ENCODE measurements around the gene GATA6.
"Not testable (repeated sequence)": the region's sequence is repeated elsewhere in the genome, so short reads cannot be mapped to it uniquely, and the experiment has no call there.

GATA6 gene

GRCh38 chr18:22207021-22207758, 37.8 kb downstream of the GATA6 start:
- no peaks in the 10 kb centered on the region for H3K4me1 ChIP-seq (ENCODE audit: control insufficient read depth, insufficient read depth, low read length)
- H3K36me3 ChIP-seq (ENCODE audit: control insufficient read depth, insufficient read depth, low read length): no peaks in the 10 kb centered on the region
- no peaks in the 10 kb centered on the region for H3K9me3 ChIP-seq (ENCODE audit: control insufficient read depth, insufficient read depth, low read length)
- no peak overlapping the region for H3K4me3 ChIP-seq (ENCODE audit: low read depth, low read length)
- no peak overlapping the region for H3K9ac ChIP-seq (ENCODE audit: low read depth, low read length)
- H3K27ac ChIP-seq (ENCODE audit: low read depth, low read length): no peak overlapping the region
- H3K27me3 ChIP-seq (ENCODE audit: control insufficient read depth, insufficient read depth, low read length): peaks cover 12% of the 10 kb centered on the region

GRCh38 chr18:22210311-22210754, 40.9 kb downstream of the GATA6 start:
- Histone ChIP-seq H3K9ac (ENCODE audit: low read depth, low read length) (no peak overlapping the region), H3K4me1 (ENCODE audit: control insufficient read depth, insufficient read depth, low read length) (no peaks in the 10 kb centered on the region), H3K27ac (ENCODE audit: low read depth, low read length) (no peak overlapping the region), H3K27me3 (ENCODE audit: control insufficient read depth, insufficient read depth, low read length) (peaks cover 20% of the 10 kb centered on the region), H3K4me3 (ENCODE audit: low read depth, low read length) (no peak overlapping the region), H3K36me3 (ENCODE audit: control insufficient read depth, insufficient read depth, low read length) (no peaks in the 10 kb centered on the region), H3K9me3 (ENCODE audit: control insufficient read depth, insufficient read depth, low read length) (no peaks in the 10 kb centered on the region)

- Histone ChIP-seq H3K9me3 (ENCODE audit: control insufficient read depth, insufficient read depth, low read length) (no peaks in the 10 kb centered on the region), H3K4me1 (ENCODE audit: control insufficient read depth, insufficient read depth, low read length) (no peaks in the 10 kb centered on the region), H3K9ac (ENCODE audit: low read depth, low read length) (no peak overlapping the region), H3K27me3 (ENCODE audit: control insufficient read depth, insufficient read depth, low read length) (peaks cover 25% of the 10 kb centered on the region), H3K27ac (ENCODE audit: low read depth, low read length) (no peak overlapping the region), H3K4me3 (ENCODE audit: low read depth, low read length) (no peak overlapping the region), H3K36me3 (ENCODE audit: control insufficient read depth, insufficient read depth, low read length) (no peaks in the 10 kb centered on the region)
Measured at GRCh38 chr18:22211657-22212056, 42.3 kb downstream of the GATA6 start.

GRCh38 chr18:22213333-22213973, 44.1 kb downstream of the GATA6 start:
- Histone ChIP-seq H3K36me3 (ENCODE audit: control insufficient read depth, insufficient read depth, low read length) (no peaks in the 10 kb centered on the region), H3K27ac (ENCODE audit: low read depth, low read length) (no peak overlapping the region)

GRCh38 chr18:22214731-22215528, 45.5 kb downstream of the GATA6 start:
- no peaks in the 10 kb centered on the region for H3K36me3 ChIP-seq (ENCODE audit: control insufficient read depth, insufficient read depth, low read length)
- peaks cover 58% of the 10 kb centered on the region for H3K27me3 ChIP-seq (ENCODE audit: control insufficient read depth, insufficient read depth, low read length)
- no peak overlapping the region for H3K27ac ChIP-seq (ENCODE audit: low read depth, low read length)
- H3K9ac ChIP-seq (ENCODE audit: low read depth, low read length): no peak overlapping the region
- H3K9me3 ChIP-seq (ENCODE audit: control insufficient read depth, insufficient read depth, low read length): no peaks in the 10 kb centered on the region
- H3K4me1 ChIP-seq (ENCODE audit: control insufficient read depth, insufficient read depth, low read length): no peaks in the 10 kb centered on the region; the same call in 1 of the 2 replicates
- no peak overlapping the region for H3K4me3 ChIP-seq (ENCODE audit: low read depth, low read length)

More at GRCh38 chr18:22213333-22213973, 44.1 kb downstream of the GATA6 start:
- Histone ChIP-seq H3K4me3 (ENCODE audit: low read depth, low read length) (no peak overlapping the region), H3K9me3 (ENCODE audit: control insufficient read depth, insufficient read depth, low read length) (no peaks in the 10 kb centered on the region), H3K27me3 (ENCODE audit: control insufficient read depth, insufficient read depth, low read length) (peaks cover 43% of the 10 kb centered on the region), H3K4me1 (ENCODE audit: control insufficient read depth, insufficient read depth, low read length) (no peaks in the 10 kb centered on the region), H3K9ac (ENCODE audit: low read depth, low read length) (no peak overlapping the region)

- peaks cover 76% of the 10 kb centered on the region for H3K27me3 ChIP-seq (ENCODE audit: control insufficient read depth, insufficient read depth, low read length)
- H3K4me1 ChIP-seq (ENCODE audit: control insufficient read depth, insufficient read depth, low read length): no peaks in the 10 kb centered on the region; the same call in 1 of the 2 replicates
- H3K36me3 ChIP-seq (ENCODE audit: control insufficient read depth, insufficient read depth, low read length): no peaks in the 10 kb centered on the region
- no peak overlapping the region for H3K4me3 ChIP-seq (ENCODE audit: low read depth, low read length)
- no peak overlapping the region for H3K27ac ChIP-seq (ENCODE audit: low read depth, low read length)
- no peaks in the 10 kb centered on the region for H3K9me3 ChIP-seq (ENCODE audit: control insufficient read depth, insufficient read depth, low read length)
- H3K9ac ChIP-seq (ENCODE audit: low read depth, low read length): no peak overlapping the region
Measured at GRCh38 chr18:22218835-22219234, 49.4 kb downstream of the GATA6 start.

GRCh38 chr18:22219568-22220355, 50.4 kb downstream of the GATA6 start:
- H3K9ac ChIP-seq (ENCODE audit: low read depth, low read length): no peak overlapping the region
- no peaks in the 10 kb centered on the region; the same call in 1 of the 2 replicates for H3K4me1 ChIP-seq (ENCODE audit: control insufficient read depth, insufficient read depth, low read length)
- H3K9me3 ChIP-seq (ENCODE audit: control insufficient read depth, insufficient read depth, low read length): no peaks in the 10 kb centered on the region
- no peak overlapping the region for H3K27ac ChIP-seq (ENCODE audit: low read depth, low read length)
- no peaks in the 10 kb centered on the region for H3K36me3 ChIP-seq (ENCODE audit: control insufficient read depth, insufficient read depth, low read length)
- peaks cover 69% of the 10 kb centered on the region for H3K27me3 ChIP-seq (ENCODE audit: control insufficient read depth, insufficient read depth, low read length)
- H3K4me3 ChIP-seq (ENCODE audit: low read depth, low read length): no peak overlapping the region

GRCh38 chr18:22220585-22220984, 51.2 kb downstream of the GATA6 start:
- H3K27ac ChIP-seq (ENCODE audit: low read depth, low read length); H3K9ac ChIP-seq (ENCODE audit: low read depth, low read length); H3K4me3 ChIP-seq (ENCODE audit: low read depth, low read length); H3K36me3 ChIP-seq (ENCODE audit: control insufficient read depth, insufficient read depth, low read length); H3K4me1 ChIP-seq (ENCODE audit: control insufficient read depth, insufficient read depth, low read length); H3K9me3 ChIP-seq (ENCODE audit: control insufficient read depth, insufficient read depth, low read length): not testable (repeated sequence)
- H3K27me3 ChIP-seq (ENCODE audit: control insufficient read depth, insufficient read depth, low read length): peaks cover 62% of the 10 kb centered on the region

GRCh38 chr18:22221350-22221749, 52.0 kb downstream of the GATA6 start:
- no peak overlapping the region for H3K27ac ChIP-seq (ENCODE audit: low read depth, low read length)
- no peaks in the 10 kb centered on the region; the same call in 1 of the 2 replicates for H3K4me1 ChIP-seq (ENCODE audit: control insufficient read depth, insufficient read depth, low read length)
- H3K4me3 ChIP-seq (ENCODE audit: low read depth, low read length): no peak overlapping the region
- H3K27me3 ChIP-seq (ENCODE audit: control insufficient read depth, insufficient read depth, low read length): peaks cover 54% of the 10 kb centered on the region
- no peaks in the 10 kb centered on the region for H3K36me3 ChIP-seq (ENCODE audit: control insufficient read depth, insufficient read depth, low read length)
- H3K9me3 ChIP-seq (ENCODE audit: control insufficient read depth, insufficient read depth, low read length): no peaks in the 10 kb centered on the region
- H3K9ac ChIP-seq (ENCODE audit: low read depth, low read length): no peak overlapping the region

- no peak overlapping the region for H3K4me3 ChIP-seq (ENCODE audit: low read depth, low read length)
- no peaks in the 10 kb centered on the region; the same call in 1 of the 2 replicates for H3K4me1 ChIP-seq (ENCODE audit: control insufficient read depth, insufficient read depth, low read length)
- H3K27me3 ChIP-seq (ENCODE audit: control insufficient read depth, insufficient read depth, low read length): peaks cover 33% of the 10 kb centered on the region
- no peak overlapping the region for H3K9ac ChIP-seq (ENCODE audit: low read depth, low read length)
- no peaks in the 10 kb centered on the region for H3K36me3 ChIP-seq (ENCODE audit: control insufficient read depth, insufficient read depth, low read length)
- no peaks in the 10 kb centered on the region for H3K9me3 ChIP-seq (ENCODE audit: control insufficient read depth, insufficient read depth, low read length)
- H3K27ac ChIP-seq (ENCODE audit: low read depth, low read length): no peak overlapping the region
Measured at GRCh38 chr18:22223254-22223964, 54.0 kb downstream of the GATA6 start.
